GM10248 (cell line): ENCODE data around the gene SLC27A2.

ENCODE experiments used
- CTCF ChIA-PET: fragments of 300-600 bp; sonication (Branson Sonifier 250); formaldehyde crosslinking; extraction: SDS; loops from one replicate; lab custom pipeline; 2021; ENCODE audit warnings: antibody characterized with exemption; lab: Yijun Ruan, JAX
- POLR2A ChIA-PET: fragments of 350-650 bp; sonication (Branson Sonifier 250); formaldehyde crosslinking; extraction: SDS; loops from one replicate; lab custom pipeline; 2020; ENCODE audit warnings: antibody characterized with exemption; lab: Yijun Ruan, JAX
- DNase-seq: peaks from one replicate; pipeline ENCODE4 v3.0.0; 2012; ENCODE audit errors: extremely low spot score
- CTCF ChIP-seq: IDR thresholded peaks from 2 replicates; pipeline ENCODE4 v1.5.1; 2012; ENCODE audit warnings: mild to moderate bottlenecking, low read depth; ENCODE audit errors: extremely low read depth, missing control alignments, control extremely low read depth

The SLC27A2 gene

GRCh38 chr15:50162969-50163718 lies 18.9 kb upstream of the SLC27A2 start:
- TF ChIP-seq CTCF, result no peak
- no peak for DNase-seq
- ChIA-PET CTCF (no interaction called here), POLR2A (no interaction called here)

GRCh38 chr15:50163719-50164410 lies 18.1 kb upstream of the SLC27A2 start:
- TF ChIP-seq CTCF, result no peak
- no peak for DNase-seq
- ChIA-PET CTCF (no interaction called here), POLR2A (no interaction called here)

GRCh38 chr15:50164458-50164857 lies 17.5 kb upstream of the SLC27A2 start:
- ChIA-PET POLR2A (no interaction called here), CTCF (no interaction called here)
- no peak for DNase-seq
- no peak for TF ChIP-seq CTCF

GRCh38 chr15:50166216-50166615 lies 15.8 kb upstream of the SLC27A2 start:
- no peak for TF ChIP-seq CTCF
- no peak for DNase-seq
- ChIA-PET POLR2A (no interaction called here), CTCF (no interaction called here)

- no peak for TF ChIP-seq CTCF
- no peak for DNase-seq
- CTCF ChIA-PET, result no interaction called here
- POLR2A ChIA-PET, result no interaction called here
Measured at GRCh38 chr15:50167110-50167509, 14.9 kb upstream of the SLC27A2 start.

- TF ChIP-seq CTCF, result no peak
- DNase-seq, result no peak
- CTCF ChIA-PET, result interaction anchor here (1.4 kb wide), 1 partner anchor 148 kb away, joined by 3 read pairs; no protein-coding TSS in a partner anchor
- POLR2A ChIA-PET, result no interaction called here
Measured at GRCh38 chr15:50168379-50168778, 13.6 kb upstream of the SLC27A2 start.
